Activated CD4-positive, alpha-beta T cell treated with anti-CD3 and anti-CD28 coated beads, Interleukin-2, amount 10 ng/mL, durations not matched to agents 7 days and 5 days (primary cell): ENCODE results near the gene FOXD4L6. TPM values are rescaled to one million over a fixed set of nuclear protein-coding genes. Genes with fewer than 3 reads are reported as not detected.
"Not testable (repeated sequence)": the region's sequence is repeated elsewhere in the genome, so short reads cannot be mapped to it uniquely, and the experiment has no call there.

Source experiments
- CTCF ChIA-PET: fragments of 350-600 bp; sonication (Branson Sonifier 250); formaldehyde crosslinking; loops from one replicate; lab custom pipeline; 2021; ENCODE audit warnings: antibody characterized with exemption; lab: Charles Lee
- POLR2A ChIA-PET: fragments of 350-600 bp; sonication (Branson Sonifier 250); formaldehyde crosslinking; loops from one replicate; lab custom pipeline; 2021; ENCODE audit warnings: antibody characterized with exemption; lab: Charles Lee
- DNase-seq: peaks from one replicate; pipeline ENCODE4 v3.0.0-alpha.2; 2020
- H3K27ac Mint-ChIP-seq: one replicate; pipeline ENCODE4 v1.8.0; 2021; ENCODE audit warnings: mild to moderate bottlenecking, moderate library complexity, mixed read lengths
- H3K27me3 Mint-ChIP-seq: one replicate; pipeline ENCODE4 v1.8.0; 2021; ENCODE audit warnings: mixed read lengths
- H3K36me3 Mint-ChIP-seq: one replicate; pipeline ENCODE4 v1.8.0; 2021; ENCODE audit warnings: low read depth, mixed read lengths
- H3K4me1 Mint-ChIP-seq: one replicate; pipeline ENCODE4 v1.8.0; 2021; ENCODE audit warnings: mixed read lengths
- H3K4me3 Mint-ChIP-seq: one replicate; pipeline ENCODE4 v1.8.0; 2021; ENCODE audit warnings: mild to moderate bottlenecking, moderate library complexity, mixed read lengths
- H3K9me3 Mint-ChIP-seq: one replicate; pipeline ENCODE4 v1.8.0; 2021; ENCODE audit warnings: mixed read lengths
- total RNA-seq, 2 experiments: library from RNA; stranded (reverse); gene quantifications; one replicate each; pipeline ENCODE4 v1.2.3, GENCODE V29; 2021

FOXD4L6 gene
- total RNA-seq, 2 experiments from 2014 or later = not detected

GRCh38 chr9:41090386-41090785 is 38.1 kb downstream of the FOXD4L6 start:
- H3K4me1 Mint-ChIP-seq, H3K27ac Mint-ChIP-seq, H3K36me3 Mint-ChIP-seq, CTCF ChIA-PET, H3K9me3 Mint-ChIP-seq, H3K4me3 Mint-ChIP-seq, POLR2A ChIA-PET, DNase-seq: not testable (repeated sequence)
- H3K27me3 Mint-ChIP-seq = peaks cover 19% of the 10 kb centered on the region

GRCh38 chr9:41088450-41089059 is 39.9 kb downstream of the FOXD4L6 start:
- peaks cover 21% of the 10 kb centered on the region for H3K27me3 Mint-ChIP-seq
- H3K9me3 Mint-ChIP-seq, CTCF ChIA-PET, DNase-seq, H3K4me1 Mint-ChIP-seq, H3K36me3 Mint-ChIP-seq, H3K27ac Mint-ChIP-seq, H3K4me3 Mint-ChIP-seq, POLR2A ChIA-PET: not testable (repeated sequence)

GRCh38 chr9:41087929-41088328 is 40.6 kb downstream of the FOXD4L6 start:
- CTCF ChIA-PET, DNase-seq, H3K4me1 Mint-ChIP-seq, H3K9me3 Mint-ChIP-seq, H3K36me3 Mint-ChIP-seq, H3K4me3 Mint-ChIP-seq, POLR2A ChIA-PET, H3K27ac Mint-ChIP-seq: not testable (repeated sequence)
- H3K27me3 Mint-ChIP-seq = peaks cover 21% of the 10 kb centered on the region

GRCh38 chr9:41087157-41087780 is 41.2 kb downstream of the FOXD4L6 start:
- not testable (repeated sequence) for DNase-seq, H3K36me3 Mint-ChIP-seq, H3K4me3 Mint-ChIP-seq

GRCh38 chr9:41086685-41087084 is 41.8 kb downstream of the FOXD4L6 start:
- peaks cover 29% of the 10 kb centered on the region for H3K27me3 Mint-ChIP-seq
- H3K4me3 Mint-ChIP-seq, H3K4me1 Mint-ChIP-seq, DNase-seq, H3K36me3 Mint-ChIP-seq, CTCF ChIA-PET, H3K9me3 Mint-ChIP-seq, POLR2A ChIA-PET, H3K27ac Mint-ChIP-seq: not testable (repeated sequence)

More at GRCh38 chr9:41087157-41087780, 41.2 kb downstream of the FOXD4L6 start:
- POLR2A ChIA-PET, H3K9me3 Mint-ChIP-seq, CTCF ChIA-PET, H3K27ac Mint-ChIP-seq, H3K4me1 Mint-ChIP-seq: not testable (repeated sequence)
- H3K27me3 Mint-ChIP-seq = peaks cover 28% of the 10 kb centered on the region

- POLR2A ChIA-PET, H3K9me3 Mint-ChIP-seq, H3K27ac Mint-ChIP-seq, H3K4me1 Mint-ChIP-seq, H3K36me3 Mint-ChIP-seq, CTCF ChIA-PET, DNase-seq, H3K4me3 Mint-ChIP-seq: not testable (repeated sequence)
- peaks cover 29% of the 10 kb centered on the region for H3K27me3 Mint-ChIP-seq
Measured at GRCh38 chr9:41086215-41086614, 42.3 kb downstream of the FOXD4L6 start.

GRCh38 chr9:41082358-41082757 is 46.1 kb downstream of the FOXD4L6 start:
- CTCF ChIA-PET, H3K27ac Mint-ChIP-seq, H3K4me1 Mint-ChIP-seq, H3K9me3 Mint-ChIP-seq, POLR2A ChIA-PET, H3K36me3 Mint-ChIP-seq, H3K4me3 Mint-ChIP-seq, DNase-seq: not testable (repeated sequence)
- H3K27me3 Mint-ChIP-seq = peaks cover 24% of the 10 kb centered on the region

GRCh38 chr9:41079464-41079863 is 49.0 kb downstream of the FOXD4L6 start:
- DNase-seq, H3K27ac Mint-ChIP-seq, CTCF ChIA-PET, H3K36me3 Mint-ChIP-seq, H3K9me3 Mint-ChIP-seq, H3K4me3 Mint-ChIP-seq, H3K4me1 Mint-ChIP-seq, POLR2A ChIA-PET: not testable (repeated sequence)
- H3K27me3 Mint-ChIP-seq = peaks cover 31% of the 10 kb centered on the region

GRCh38 chr9:41077586-41077985 is 50.9 kb downstream of the FOXD4L6 start:
- DNase-seq, CTCF ChIA-PET: not testable (repeated sequence)

More at GRCh38 chr9:41077586-41077985, 50.9 kb downstream of the FOXD4L6 start:
- peaks cover 11% of the 10 kb centered on the region for H3K4me1 Mint-ChIP-seq
- H3K27ac Mint-ChIP-seq, H3K9me3 Mint-ChIP-seq, H3K36me3 Mint-ChIP-seq, H3K4me3 Mint-ChIP-seq, POLR2A ChIA-PET: not testable (repeated sequence)
- H3K27me3 Mint-ChIP-seq = peaks cover 40% of the 10 kb centered on the region

Other genes with a start within 250 kb of the FOXD4L6 start
- gene ZNG1F, start 60.6 kb upstream of the FOXD4L6 start, total RNA-seq = 10 to 100 TPM in 1 of 2 experiments, 1 to 10 TPM in 1; 7.2 to 13.3 TPM